ENCODE data around the gene MLNR. TPM values are rescaled to one million over a fixed set of nuclear protein-coding genes. Genes with fewer than 3 reads are reported as not detected.

Gene MLNR
- total RNA-seq, 1 experiment from 2014 or later = not detected

DNA sequence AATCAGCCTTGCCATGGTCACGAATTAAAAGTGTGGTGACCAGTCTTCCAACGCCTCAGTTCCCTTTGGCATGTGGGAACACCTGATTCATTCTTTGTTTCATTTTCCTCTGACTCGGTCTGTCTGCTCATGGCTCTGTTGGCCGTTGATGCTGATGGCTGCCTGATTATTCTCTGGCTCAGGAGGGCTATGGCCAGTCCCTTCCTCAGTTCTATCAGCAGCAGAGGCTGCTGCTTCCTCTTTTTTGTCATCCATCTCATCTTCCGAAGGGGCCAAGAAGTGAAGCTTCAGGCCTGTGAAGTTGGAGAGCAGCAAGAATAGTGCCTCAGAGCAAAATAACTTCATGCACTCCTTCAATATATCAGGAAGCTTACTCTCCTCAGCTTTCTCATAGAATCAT lies 9.5 kb upstream of the MLNR start:
- DNase-seq (ENCODE audit: low read depth, low spot score) = no peak
- ChIA-PET CTCF (no interaction called here), POLR2A (no interaction called here), RAD21 (ENCODE audit: low non-redundant PET in 1 of 2, low total read pairs in 2 of 2, uncharacterized antibody in 2 of 2, unreplicated experiment in 2 of 2) (no interaction called here)
- Histone ChIP-seq H3K36me3 (ENCODE audit: control insufficient read depth in 1 of 2, insufficient read depth in 2 of 2, low read length in 2 of 2) (0 out of 4 replicates have a peak, but pooled peaks cover 6% of the 10 kb centered on the region in 2 experiments), H3K79me2 (ENCODE audit: insufficient read depth, low read length) (no peaks in the 10 kb centered on the region), H2AFZ (ENCODE audit: low read depth, low read length, poor library complexity, severe bottlenecking) (no peak overlapping the region), H4K20me1 (ENCODE audit: insufficient read depth) (no peaks in the 10 kb centered on the region), H3K9me3 (ENCODE audit: control insufficient read depth in 1 of 2, insufficient read depth in 1 of 2, low read depth in 1 of 2, low read length in 2 of 2) (no peaks in the 10 kb centered on the region), H3K4me2 (ENCODE audit: low read length) (no peak overlapping the region), H3K9ac (ENCODE audit: low read length) (no peak overlapping the region), H3K9me2 (ENCODE audit: insufficient read depth) (no peaks in the 10 kb centered on the region), H3K27ac (ENCODE audit: low read depth, low read length) (no peak overlapping the region), H3K4me3 (replicated peaks in 1 of 2; ENCODE audit: low read depth in 1 of 2, low read length in 2 of 2) (no peak overlapping the region), H3K27me3 (ENCODE audit: insufficient read depth, low read length) (no peaks in the 10 kb centered on the region), H3K4me1 (ENCODE audit: control insufficient read depth in 1 of 2, insufficient read depth in 2 of 2, low read length in 2 of 2) (peaks cover 3 to 9% of the 10 kb centered on the region in 2 experiments; a peak in 3 of 4 replicates)
- no peak for TF ChIP-seq SP1 (IDR thresholded peaks at IDR 0.05; ENCODE audit: low read depth)
- TF ChIP-seq SRF (IDR thresholded peaks at IDR 0.05; ENCODE audit: low read depth) = no peak
- TF ChIP-seq YY1 (IDR thresholded peaks at IDR 0.05; ENCODE audit: extremely low read depth, insufficient replicate concordance, low read depth, low read length) = no peak
- TF ChIP-seq EGR1 (IDR thresholded peaks at IDR 0.05; ENCODE audit: low read depth) = no peak
- no peak for TF ChIP-seq FOSL1 (IDR thresholded peaks at IDR 0.05; ENCODE audit: low read depth)
- TF ChIP-seq POLR2A (IDR thresholded peaks at IDR 0.05; ENCODE audit: borderline replicate concordance, extremely low read depth, insufficient read depth, insufficient read length) = no peak
- no peak for TF ChIP-seq EZH2 (IDR thresholded peaks at IDR 0.05)
- TF ChIP-seq ELF1 (IDR thresholded peaks at IDR 0.05; ENCODE audit: borderline replicate concordance, low read depth) = no peak
- no peak for TF ChIP-seq POLR2AphosphoS5 (IDR thresholded peaks at IDR 0.05; ENCODE audit: low read depth, low read length)
- no peak for TF ChIP-seq RAD21 (IDR thresholded peaks at IDR 0.05; ENCODE audit: low read depth)
- no peak for TF ChIP-seq CBX3 (IDR thresholded peaks at IDR 0.05; ENCODE audit: low read depth)
- TF ChIP-seq ZFX (IDR thresholded peaks at IDR 0.05) = no peak
- TF ChIP-seq, protein P1, sequence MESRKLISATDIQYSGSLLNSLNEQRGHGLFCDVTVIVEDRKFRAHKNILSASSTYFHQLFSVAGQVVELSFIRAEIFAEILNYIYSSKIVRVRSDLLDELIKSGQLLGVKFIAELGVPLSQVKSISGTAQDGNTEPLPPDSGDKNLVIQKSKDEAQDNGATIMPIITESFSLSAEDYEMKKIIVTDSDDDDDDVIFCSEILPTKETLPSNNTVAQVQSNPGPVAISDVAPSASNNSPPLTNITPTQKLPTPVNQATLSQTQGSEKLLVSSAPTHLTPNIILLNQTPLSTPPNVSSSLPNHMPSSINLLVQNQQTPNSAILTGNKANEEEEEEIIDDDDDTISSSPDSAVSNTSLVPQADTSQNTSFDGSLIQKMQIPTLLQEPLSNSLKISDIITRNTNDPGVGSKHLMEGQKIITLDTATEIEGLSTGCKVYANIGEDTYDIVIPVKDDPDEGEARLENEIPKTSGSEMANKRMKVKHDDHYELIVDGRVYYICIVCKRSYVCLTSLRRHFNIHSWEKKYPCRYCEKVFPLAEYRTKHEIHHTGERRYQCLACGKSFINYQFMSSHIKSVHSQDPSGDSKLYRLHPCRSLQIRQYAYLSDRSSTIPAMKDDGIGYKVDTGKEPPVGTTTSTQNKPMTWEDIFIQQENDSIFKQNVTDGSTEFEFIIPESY (IDR thresholded peaks at IDR 0.05; ENCODE audit: extremely low read depth, insufficient replicate concordance, low read length) = no peak
- no peak for TF ChIP-seq ZNF274 (IDR thresholded peaks at IDR 0.05; ENCODE audit: low read depth, low read length)
- TF ChIP-seq EZH2phosphoT487 (IDR thresholded peaks at IDR 0.05; ENCODE audit: borderline replicate concordance) = no peak
- TF ChIP-seq, protein P2, sequence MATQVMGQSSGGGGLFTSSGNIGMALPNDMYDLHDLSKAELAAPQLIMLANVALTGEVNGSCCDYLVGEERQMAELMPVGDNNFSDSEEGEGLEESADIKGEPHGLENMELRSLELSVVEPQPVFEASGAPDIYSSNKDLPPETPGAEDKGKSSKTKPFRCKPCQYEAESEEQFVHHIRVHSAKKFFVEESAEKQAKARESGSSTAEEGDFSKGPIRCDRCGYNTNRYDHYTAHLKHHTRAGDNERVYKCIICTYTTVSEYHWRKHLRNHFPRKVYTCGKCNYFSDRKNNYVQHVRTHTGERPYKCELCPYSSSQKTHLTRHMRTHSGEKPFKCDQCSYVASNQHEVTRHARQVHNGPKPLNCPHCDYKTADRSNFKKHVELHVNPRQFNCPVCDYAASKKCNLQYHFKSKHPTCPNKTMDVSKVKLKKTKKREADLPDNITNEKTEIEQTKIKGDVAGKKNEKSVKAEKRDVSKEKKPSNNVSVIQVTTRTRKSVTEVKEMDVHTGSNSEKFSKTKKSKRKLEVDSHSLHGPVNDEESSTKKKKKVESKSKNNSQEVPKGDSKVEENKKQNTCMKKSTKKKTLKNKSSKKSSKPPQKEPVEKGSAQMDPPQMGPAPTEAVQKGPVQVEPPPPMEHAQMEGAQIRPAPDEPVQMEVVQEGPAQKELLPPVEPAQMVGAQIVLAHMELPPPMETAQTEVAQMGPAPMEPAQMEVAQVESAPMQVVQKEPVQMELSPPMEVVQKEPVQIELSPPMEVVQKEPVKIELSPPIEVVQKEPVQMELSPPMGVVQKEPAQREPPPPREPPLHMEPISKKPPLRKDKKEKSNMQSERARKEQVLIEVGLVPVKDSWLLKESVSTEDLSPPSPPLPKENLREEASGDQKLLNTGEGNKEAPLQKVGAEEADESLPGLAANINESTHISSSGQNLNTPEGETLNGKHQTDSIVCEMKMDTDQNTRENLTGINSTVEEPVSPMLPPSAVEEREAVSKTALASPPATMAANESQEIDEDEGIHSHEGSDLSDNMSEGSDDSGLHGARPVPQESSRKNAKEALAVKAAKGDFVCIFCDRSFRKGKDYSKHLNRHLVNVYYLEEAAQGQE (IDR thresholded peaks at IDR 0.05; ENCODE audit: low read depth) = no peak
- no TSS peak for BruUV-seq (replicated peaks)
- ATAC-seq = no peak
- intact Hi-C loops (cut with micrococcal nuclease) = no loop called here
